ENCODE measurements around the gene SBF2.

The SBF2 gene

GRCh38 chr11:9896902-9897301, 397.1 kb downstream of the SBF2 start:
- no peak for DNase-seq (ENCODE audit: low read depth in 1 of 2, low spot score in 1 of 2)
- Histone ChIP-seq H3K4me3 (replicated peaks; ENCODE audit: insufficient read depth, low read length) (no peak overlapping the region), H3K27ac (replicated peaks) (no peak overlapping the region), H3K27me3 (ENCODE audit: insufficient read depth, poor library complexity, severe bottlenecking) (no peaks in the 10 kb centered on the region)
- TF ChIP-seq GABPA (IDR thresholded peaks at IDR 0.05; ENCODE audit: low read depth), result no peak
- TF ChIP-seq SPI1 (IDR thresholded peaks at IDR 0.05; ENCODE audit: borderline replicate concordance, low read depth), result no peak
- no peak for TF ChIP-seq REST (IDR thresholded peaks at IDR 0.05; ENCODE audit: insufficient replicate concordance, low read depth)
- TF ChIP-seq POLR2AphosphoS5 (IDR thresholded peaks at IDR 0.05; ENCODE audit: low read depth), result no peak
- TF ChIP-seq CTCF (IDR thresholded peaks at IDR 0.05; ENCODE audit: insufficient read depth, low read length), result no peak

- Histone ChIP-seq H3K27ac (replicated peaks) (no peak overlapping the region), H3K27me3 (ENCODE audit: insufficient read depth, poor library complexity, severe bottlenecking) (no peaks in the 10 kb centered on the region), H3K4me3 (replicated peaks; ENCODE audit: insufficient read depth, low read length) (no peak overlapping the region)
- TF ChIP-seq GABPA (IDR thresholded peaks at IDR 0.05; ENCODE audit: low read depth) (no peak), CTCF (IDR thresholded peaks at IDR 0.05; ENCODE audit: insufficient read depth, low read length) (no peak), SPI1 (IDR thresholded peaks at IDR 0.05; ENCODE audit: borderline replicate concordance, low read depth) (no peak), REST (IDR thresholded peaks at IDR 0.05; ENCODE audit: insufficient replicate concordance, low read depth) (no peak), POLR2AphosphoS5 (IDR thresholded peaks at IDR 0.05; ENCODE audit: low read depth) (no peak)
- DNase-seq (ENCODE audit: low read depth in 1 of 2, low spot score in 1 of 2), result no peak
Observed at GRCh38 chr11:9895006-9895405, 399.0 kb downstream of the SBF2 start.

- TF ChIP-seq GABPA (IDR thresholded peaks at IDR 0.05; ENCODE audit: low read depth), result no peak
- no peak for TF ChIP-seq POLR2AphosphoS5 (IDR thresholded peaks at IDR 0.05; ENCODE audit: low read depth)
- TF ChIP-seq REST (IDR thresholded peaks at IDR 0.05; ENCODE audit: insufficient replicate concordance, low read depth), result no peak
- no peak for TF ChIP-seq CTCF (IDR thresholded peaks at IDR 0.05; ENCODE audit: insufficient read depth, low read length)
- TF ChIP-seq SPI1 (IDR thresholded peaks at IDR 0.05; ENCODE audit: borderline replicate concordance, low read depth), result no peak
- H3K27me3 ChIP-seq (ENCODE audit: insufficient read depth, poor library complexity, severe bottlenecking), result no peaks in the 10 kb centered on the region
- DNase-seq (ENCODE audit: low read depth in 1 of 2, low spot score in 1 of 2), result no peak
- H3K27ac ChIP-seq (replicated peaks), result no peak overlapping the region
- H3K4me3 ChIP-seq (replicated peaks; ENCODE audit: insufficient read depth, low read length), result no peak overlapping the region
Observed at GRCh38 chr11:9893474-9893873, 400.5 kb downstream of the SBF2 start.
